H54 (cell line): ENCODE results near the gene COL7A1.

Experiments used
- DNase-seq: peaks from one replicate; pipeline ENCODE4 v3.0.0; 2011; ENCODE audit warnings: low spot score, mixed read lengths; ENCODE audit not compliant: insufficient read length
- FAIRE-seq: peaks from 3 replicates; lab custom pipeline; 2011; peaks lifted over from hg19 to GRCh38; lab: Jason Lieb, UNC
- POLR2A ChIP-seq: IDR thresholded peaks from 2 replicates; pipeline ENCODE4 v1.6.1; 2011; ENCODE audit warnings: low read depth, mild to moderate bottlenecking, low read length

COL7A1 gene

GRCh38 chr3:48518069-48518468 is 77.1 kb downstream of the COL7A1 start:
- DNase-seq (no peak), FAIRE-seq (no peak)
- TF ChIP-seq POLR2A = no peak

GRCh38 chr3:48516571-48516970 is 78.6 kb downstream of the COL7A1 start:
- TF ChIP-seq POLR2A = no peak
- no peak for FAIRE-seq
- no peak for DNase-seq

GRCh38 chr3:48514431-48515227 is 80.5 kb downstream of the COL7A1 start:
- TF ChIP-seq POLR2A = no peak
- no peak for DNase-seq
- FAIRE-seq = no peak
